Activated CD8-positive, alpha-beta memory T cell treated with anti-CD3 and anti-CD28 coated beads for 24 hours (primary cell): ENCODE results near the gene CPA1.
"Not testable (repeated sequence)": the region's sequence is repeated elsewhere in the genome, so short reads cannot be mapped to it uniquely, and the experiment has no call there.

Experiments used
- DNase-seq: peaks from one replicate; pipeline ENCODE4 v3.0.0-alpha.2; 2020

Gene CPA1

DNA sequence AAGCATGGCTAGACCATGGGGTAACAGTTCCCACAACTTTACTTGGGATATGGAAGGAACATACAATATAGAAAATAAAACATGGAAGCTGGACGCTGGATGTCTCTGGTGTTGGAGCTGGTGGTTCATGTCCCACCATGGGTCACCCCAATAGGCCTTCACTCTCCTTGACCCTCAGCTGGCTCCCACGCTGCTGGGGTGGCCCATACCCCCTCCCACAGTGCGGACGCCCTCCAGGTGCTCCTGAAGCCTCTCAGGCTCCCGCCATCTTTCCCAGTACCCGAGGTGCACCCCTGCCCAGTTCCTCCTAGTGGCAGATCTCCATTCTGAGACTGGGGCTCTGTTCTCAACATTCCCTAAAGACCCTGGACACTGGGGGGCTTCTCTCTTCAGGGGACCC is 5.8 kb upstream of the CPA1 start:
- no peak for DNase-seq

DNA sequence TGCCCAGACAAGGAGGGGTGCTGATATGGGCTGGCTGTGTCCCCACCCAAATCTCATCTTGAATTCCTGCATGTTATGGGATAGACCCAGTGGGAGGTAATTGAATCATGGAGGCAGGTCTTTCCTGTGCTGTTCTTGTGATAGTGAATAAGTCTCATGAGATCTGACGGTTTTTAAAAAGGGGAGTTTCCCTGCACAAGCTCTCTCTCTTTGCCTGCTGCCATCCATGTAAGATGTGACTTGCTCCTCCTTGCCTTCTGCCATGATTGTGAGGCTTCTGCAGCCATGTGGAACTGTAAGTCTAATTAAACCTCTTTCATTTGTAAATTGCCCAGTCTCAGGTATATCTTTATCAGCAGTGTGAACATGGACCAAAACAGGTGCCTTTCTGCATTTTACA is 3.8 kb upstream of the CPA1 start:
- DNase-seq: not testable (repeated sequence)

- DNase-seq: no peak
These were observed 3.1 kb upstream of the CPA1 start for GRCh38 chr7:130377178-130377577.

DNA sequence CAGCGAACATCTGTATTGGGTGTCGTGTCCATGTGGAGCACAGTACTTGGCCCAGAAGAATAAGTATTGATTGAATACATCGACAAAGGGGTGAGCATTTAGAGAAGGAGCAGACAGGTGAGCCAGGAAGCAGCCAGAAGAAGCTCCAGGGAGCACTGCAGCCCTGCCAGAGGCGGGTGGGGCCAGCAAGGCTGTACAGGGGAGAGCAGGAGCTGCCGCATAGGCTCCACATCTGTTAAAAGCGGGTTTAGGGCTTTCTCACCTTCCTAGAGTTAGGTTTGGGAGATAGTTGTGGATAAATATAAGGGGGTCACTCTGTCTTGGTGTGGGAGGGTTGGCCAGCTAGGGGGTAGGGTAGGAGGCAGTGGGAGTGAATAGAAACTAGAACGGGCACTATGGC is 1.3 kb upstream of the CPA1 start:
- DNase-seq: no peak

- no peak for DNase-seq
These were observed 768 bp upstream of the CPA1 start for GRCh38 chr7:130379532-130379920.

DNA sequence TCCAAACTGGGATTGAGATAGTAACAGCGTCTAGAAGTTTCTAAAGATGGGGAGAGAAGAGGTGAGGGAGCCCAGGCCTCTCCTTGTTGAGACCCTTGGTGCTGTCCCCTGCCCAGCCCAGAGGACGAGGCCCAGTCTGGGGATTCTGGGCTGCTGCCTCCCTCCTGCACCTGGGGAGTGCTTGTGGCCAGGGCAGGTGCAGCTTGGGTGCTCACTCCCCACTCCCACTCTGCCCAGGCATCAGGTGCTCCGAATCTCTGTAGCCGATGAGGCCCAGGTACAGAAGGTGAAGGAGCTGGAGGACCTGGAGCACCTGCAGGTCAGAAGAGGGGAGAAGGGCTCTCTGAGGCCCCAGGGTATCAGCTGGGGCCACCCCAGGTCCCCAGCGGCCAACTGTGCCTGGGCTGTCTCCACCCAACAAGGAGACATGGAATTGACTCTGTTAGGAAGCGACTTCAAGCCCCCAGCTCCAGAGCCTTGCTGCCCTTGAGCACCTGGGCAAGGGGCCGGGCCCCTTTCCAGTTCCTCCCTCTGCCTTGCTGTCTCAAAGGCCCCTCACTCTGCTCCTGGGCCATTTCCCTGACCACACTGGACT is 664 bp downstream of the CPA1 start:
- DNase-seq: no peak

DNA sequence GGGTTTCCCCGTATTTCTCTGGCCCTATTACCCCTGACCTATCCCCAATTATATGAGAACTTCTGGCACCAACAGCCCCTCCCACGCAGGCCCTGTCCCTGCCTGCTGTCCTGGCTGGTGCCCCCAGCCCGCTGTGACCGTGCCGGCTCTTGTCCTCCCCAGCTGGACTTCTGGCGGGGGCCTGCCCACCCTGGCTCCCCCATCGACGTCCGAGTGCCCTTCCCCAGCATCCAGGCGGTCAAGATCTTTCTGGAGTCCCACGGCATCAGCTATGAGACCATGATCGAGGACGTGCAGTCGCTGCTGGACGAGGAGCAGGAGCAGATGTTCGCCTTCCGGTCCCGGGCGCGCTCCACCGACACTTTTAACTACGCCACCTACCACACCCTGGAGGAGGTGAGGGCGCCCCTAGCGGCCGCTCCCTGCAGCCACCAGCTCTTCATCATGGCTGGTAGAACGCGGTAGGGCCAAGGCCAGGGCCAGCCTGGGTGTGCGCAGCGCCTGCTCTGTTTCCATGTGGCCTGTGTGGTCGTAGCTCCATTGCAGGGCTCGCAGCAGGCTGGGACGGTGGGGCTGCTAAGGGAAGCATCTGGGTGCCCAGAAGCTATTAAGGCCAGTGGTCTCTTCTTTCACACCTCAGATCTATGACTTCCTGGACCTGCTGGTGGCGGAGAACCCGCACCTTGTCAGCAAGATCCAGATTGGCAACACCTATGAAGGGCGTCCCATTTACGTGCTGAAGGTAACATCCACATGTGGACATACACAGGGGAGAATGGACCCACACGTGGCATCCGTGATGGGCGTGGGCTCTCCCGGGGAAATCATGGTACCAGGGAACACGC is 1.4 kb downstream of the CPA1 start:
- peak; percentile 43 for DNase-seq

GRCh38 chr7:130383187-130383980 is 3.1 kb downstream of the CPA1 start:
- peak; percentile 44 for DNase-seq

DNA sequence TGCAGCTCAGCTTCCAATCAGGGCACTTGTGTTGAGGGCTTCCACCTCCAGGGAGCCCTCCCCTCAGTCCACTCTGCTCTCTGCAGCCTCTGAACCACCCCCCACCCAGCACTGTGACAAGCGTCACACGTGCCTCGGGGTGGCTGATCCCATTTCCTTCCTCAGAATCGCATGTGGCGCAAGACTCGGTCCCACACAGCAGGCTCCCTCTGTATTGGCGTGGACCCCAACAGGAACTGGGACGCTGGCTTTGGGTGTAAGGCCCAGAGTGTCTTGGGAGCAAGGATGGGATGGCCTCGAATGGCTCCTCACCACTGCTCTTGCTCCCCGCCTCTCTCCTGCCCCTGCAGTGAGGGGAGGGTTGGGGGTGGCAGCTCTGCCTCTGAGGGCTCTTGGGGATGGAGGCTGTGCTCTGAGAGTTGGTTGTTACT is 4.1 kb downstream of the CPA1 start:
- peak; percentile 43 for DNase-seq

DNA sequence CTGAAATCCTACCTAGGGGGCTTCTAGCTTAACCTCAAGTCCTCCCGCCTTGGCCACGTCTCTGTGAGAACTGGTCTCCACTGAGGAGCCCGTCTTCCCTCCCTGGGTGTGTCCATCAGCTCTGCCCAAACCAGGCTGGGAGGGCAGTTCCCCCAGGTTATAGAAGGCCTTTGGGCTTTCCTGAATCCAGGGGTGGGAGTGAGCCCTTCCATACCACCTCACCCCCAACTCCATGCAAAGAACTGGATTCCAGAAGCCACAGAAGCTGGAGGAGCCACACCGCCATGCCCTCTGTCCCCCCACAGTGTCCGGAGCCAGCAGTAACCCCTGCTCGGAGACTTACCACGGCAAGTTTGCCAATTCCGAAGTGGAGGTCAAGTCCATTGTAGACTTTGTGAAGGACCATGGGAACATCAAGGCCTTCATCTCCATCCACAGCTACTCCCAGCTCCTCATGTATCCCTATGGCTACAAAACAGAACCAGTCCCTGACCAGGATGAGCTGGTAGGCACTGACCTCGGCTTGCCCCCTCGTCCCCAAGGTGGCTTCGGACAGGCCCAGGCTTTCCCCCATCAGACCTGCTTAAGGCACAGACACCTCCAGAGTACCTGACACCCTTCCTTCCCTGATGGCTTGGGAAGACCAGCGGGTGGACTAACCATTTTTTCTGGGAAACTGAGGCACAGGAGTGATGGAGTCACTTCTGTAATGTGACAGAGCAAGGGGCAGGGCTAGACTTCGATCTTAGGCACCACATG is 4.7 kb downstream of the CPA1 start:
- DNase-seq: peak; percentile 45

- peak; percentile 46 for DNase-seq
These were observed 5.3 kb downstream of the CPA1 start for GRCh38 chr7:130385600-130386066.

GRCh38 chr7:130386876-130387275 is 6.6 kb downstream of the CPA1 start:
- DNase-seq: peak; percentile 38

DNA sequence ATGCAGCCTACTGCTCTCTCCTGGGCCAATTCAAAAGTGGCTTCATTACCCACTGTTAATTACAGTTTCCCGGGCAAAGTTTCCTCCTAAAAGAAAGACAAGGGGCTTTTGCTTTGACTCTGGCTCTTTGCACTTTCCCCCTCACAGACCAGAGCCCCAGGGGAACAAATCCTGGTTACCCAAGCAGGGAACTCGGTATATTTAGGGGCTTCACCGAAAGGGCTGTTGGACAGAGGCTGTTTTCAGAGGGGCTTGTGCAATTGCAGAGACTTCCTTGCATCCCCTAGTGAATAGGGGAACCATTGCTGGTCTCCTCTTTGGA is 7.0 kb downstream of the CPA1 start:
- no peak for DNase-seq

DNA sequence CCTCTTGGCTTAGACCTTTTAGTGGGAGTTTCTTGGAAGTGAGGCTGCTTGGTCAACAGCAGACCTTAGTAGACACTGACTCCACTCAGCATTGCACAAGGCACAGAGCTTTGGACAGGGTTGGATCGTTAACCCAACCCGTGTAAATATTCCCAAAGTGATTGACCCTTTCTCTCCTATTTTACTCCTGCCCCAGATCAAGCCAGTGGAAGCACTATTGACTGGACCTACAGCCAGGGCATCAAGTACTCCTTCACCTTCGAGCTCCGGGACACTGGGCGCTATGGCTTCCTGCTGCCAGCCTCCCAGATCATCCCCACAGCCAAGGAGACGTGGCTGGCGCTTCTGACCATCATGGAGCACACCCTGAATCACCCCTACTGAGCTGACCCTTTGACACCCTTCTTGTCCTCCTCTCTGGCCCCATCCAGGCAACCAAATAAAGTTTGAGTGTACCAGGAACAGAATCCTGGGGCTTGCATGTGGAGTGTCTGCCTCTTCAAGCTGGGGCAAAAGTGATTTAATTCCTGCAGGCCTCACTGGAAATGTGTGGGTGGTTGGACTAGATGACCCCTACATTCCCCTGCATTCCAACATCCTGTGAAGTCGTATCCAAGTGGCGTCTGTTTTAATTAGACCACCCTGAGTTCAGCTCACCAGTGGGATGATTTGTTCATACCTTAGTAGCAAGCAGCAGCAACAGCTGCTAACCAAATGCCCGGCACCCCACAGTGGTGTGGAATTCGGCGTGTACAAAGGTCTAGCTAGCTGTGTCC is 7.5 kb downstream of the CPA1 start:
- no peak for DNase-seq

- DNase-seq: no peak
These were observed 8.4 kb downstream of the CPA1 start for GRCh38 chr7:130388671-130389070.

DNA sequence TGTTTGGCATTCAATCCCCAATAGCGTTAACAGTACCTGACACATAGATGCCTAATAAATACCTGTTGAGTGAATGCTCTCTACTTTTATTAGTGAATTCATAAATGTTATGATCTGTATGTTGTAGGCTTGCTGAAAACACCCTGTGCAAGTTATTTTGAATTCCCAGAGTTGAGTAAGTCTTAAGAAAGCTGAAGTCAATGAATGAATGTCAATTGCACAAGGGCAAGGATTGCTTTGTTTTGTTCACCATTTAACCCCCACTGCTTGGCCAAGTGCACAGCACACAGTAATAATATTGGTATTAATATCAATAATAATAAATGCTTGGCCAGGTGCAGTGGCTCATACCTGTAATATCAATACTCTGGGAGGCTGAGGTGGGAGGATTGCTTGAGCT is 10.2 kb downstream of the CPA1 start:
- DNase-seq: no peak

DNA sequence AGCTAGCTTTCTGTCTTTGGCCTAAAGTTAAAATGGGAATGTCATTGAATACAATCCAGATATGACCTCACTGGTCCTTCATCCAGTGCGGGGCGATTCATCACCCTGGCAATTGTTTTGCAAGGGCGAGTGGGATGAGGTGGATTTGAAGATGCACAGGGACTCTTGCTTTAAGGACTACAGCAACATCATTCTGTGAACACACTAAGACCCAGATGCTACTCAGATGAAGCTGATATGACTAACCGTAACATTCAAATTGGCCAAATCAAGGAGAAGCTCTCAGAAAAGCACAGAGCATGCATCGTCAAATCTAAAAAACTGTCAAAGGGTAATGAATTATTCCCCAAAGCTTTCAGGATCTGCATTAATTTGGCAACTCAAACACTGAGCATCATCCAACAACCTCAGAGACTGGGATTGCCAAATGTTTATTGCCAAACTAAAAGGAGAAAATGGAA is 12.8 kb downstream of the CPA1 start:
- DNase-seq: no peak

GRCh38 chr7:130393841-130394411 is 13.6 kb downstream of the CPA1 start:
- DNase-seq: no peak

DNA sequence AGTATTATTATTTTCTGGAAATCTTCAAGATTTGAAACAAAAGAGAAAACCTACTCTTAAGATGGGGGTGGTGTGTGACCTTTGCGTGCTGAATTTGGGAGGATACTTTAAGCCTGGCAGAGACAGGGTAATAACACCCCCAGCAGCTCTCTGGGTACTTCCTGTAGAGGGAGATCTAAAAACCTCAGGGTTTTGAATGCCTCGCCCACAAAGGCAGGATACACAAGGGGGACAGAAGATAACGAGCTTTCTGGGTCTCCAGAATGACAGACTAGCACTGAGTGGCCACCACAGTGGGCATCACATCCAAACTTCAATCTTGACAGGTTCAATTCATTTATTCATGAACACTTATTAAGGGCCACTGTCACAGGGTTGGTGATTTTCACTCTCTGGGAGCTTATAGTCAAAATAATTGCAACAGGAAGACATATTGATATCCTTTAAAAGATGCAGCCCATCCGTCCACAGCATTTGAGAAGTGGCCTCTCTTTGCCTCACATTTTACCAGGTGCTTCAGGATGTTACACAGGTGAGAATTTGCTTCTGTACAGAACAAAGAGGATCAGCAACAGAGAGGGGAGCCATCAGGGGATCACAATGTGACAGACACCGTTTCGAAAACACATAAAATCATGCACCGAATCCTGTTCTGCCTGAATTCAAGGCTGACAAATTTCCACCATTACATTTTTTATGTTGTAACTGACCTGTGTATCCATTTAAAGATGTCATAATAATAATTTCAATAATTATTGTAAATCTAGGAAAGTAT is 14.3 kb downstream of the CPA1 start:
- DNase-seq: peak; percentile 65

DNA sequence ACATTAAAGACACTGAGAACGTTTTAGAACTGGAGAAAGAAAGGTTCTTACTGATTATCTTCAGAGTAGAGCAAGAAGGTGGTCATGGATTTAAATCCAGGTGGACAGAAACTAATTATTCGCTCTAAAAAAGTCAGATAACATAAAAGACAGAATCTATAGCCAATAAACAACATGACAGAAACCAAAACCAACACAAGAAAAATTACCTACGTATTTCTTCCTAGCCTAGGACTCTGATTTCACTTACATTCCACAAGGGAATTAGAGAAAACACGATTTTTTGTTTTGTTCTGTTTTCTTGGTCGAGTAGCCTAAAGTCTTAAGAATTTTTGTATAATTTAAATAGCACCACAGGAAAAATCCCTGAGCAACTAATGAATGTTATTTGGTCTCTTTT is 15.1 kb downstream of the CPA1 start:
- no peak for DNase-seq

GRCh38 chr7:130396109-130396508 is 15.8 kb downstream of the CPA1 start:
- no peak for DNase-seq
